ENCODE measurements around the gene TOMM7.
"Not testable (repeated sequence)": the region's sequence is repeated elsewhere in the genome, so short reads cannot be mapped to it uniquely, and the experiment has no call there.

TOMM7 gene

DNA sequence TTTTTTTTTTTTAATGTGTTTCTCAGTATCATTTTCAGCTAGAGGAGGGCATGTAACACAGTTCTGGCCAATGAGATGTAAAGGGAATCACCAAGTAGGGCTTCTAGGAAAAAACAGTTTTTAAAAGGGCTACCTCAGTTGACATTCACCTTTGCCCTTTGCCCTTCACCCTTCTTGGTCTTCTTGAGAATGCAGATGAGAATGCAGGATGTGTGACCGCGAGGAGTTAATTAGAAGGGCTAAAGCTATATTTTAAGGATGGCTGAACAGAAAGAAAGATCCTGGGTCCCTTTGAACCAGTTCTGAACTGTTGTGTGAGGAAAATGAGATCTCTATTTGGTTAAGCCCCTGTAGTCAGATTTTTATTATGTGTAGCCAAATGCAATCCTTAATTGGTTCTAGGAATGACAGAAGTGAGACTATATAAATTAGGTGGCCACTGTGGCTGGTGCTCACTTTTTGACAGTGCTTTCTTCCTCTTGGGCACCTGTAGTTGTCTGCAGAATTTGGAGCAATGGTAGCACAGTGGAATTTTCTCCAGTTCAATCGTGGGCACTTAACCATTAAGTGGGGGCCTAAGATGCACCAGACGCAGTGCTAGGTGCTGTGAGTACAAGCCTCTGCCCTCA, 21.1 kb upstream of the TOMM7 start:
- FAIRE-seq (no peak), DNase-seq (ENCODE audit: insufficient read length, low spot score) (no peak)
- TF ChIP-seq SPI1 (IDR thresholded peaks at IDR 0.05; ENCODE audit: low read depth, low read length) (no peak), POLR2A (IDR thresholded peaks at IDR 0.05; ENCODE audit: low read depth, low read length) (no peak), POLR2AphosphoS5 (IDR thresholded peaks at IDR 0.05; ENCODE audit: low read depth, low read length) (no peak), PAX5 (IDR thresholded peaks at IDR 0.05; ENCODE audit: insufficient read depth, low read length, severe bottlenecking) (no peak)

DNA sequence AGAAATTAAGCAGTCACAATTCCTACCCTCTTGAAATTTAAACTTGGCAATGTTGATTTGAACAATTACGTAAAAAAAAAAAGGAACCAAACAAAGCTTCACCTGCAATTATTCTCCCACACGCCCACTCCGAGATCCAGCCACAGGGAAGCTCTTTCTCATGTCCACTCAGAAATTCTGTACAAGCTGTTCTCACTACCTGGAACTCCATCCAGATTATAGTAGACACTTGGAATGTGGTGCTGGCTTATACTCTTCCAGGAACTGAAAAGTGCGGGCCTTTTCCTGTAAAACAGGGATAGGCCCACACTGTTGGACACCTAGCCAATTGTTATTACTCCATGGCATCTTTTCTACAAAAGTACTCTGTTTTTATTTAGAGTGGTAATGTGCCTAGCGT, 20.3 kb upstream of the TOMM7 start:
- TF ChIP-seq TAF1 (IDR thresholded peaks at IDR 0.05; ENCODE audit: low read depth, low read length) (no peak), PAX5 (IDR thresholded peaks at IDR 0.05; ENCODE audit: insufficient read depth, low read length, severe bottlenecking) (no peak), POLR2A (IDR thresholded peaks at IDR 0.05; ENCODE audit: low read depth, low read length) (no peak), SPI1 (IDR thresholded peaks at IDR 0.05; ENCODE audit: low read depth, low read length) (no peak), POU2F2 (IDR thresholded peaks at IDR 0.05; ENCODE audit: low read depth, low read length) (no peak), POLR2AphosphoS5 (IDR thresholded peaks at IDR 0.05; ENCODE audit: low read depth, low read length) (no peak)
- FAIRE-seq (no peak), DNase-seq (ENCODE audit: insufficient read length, low spot score) (no peak)

DNA sequence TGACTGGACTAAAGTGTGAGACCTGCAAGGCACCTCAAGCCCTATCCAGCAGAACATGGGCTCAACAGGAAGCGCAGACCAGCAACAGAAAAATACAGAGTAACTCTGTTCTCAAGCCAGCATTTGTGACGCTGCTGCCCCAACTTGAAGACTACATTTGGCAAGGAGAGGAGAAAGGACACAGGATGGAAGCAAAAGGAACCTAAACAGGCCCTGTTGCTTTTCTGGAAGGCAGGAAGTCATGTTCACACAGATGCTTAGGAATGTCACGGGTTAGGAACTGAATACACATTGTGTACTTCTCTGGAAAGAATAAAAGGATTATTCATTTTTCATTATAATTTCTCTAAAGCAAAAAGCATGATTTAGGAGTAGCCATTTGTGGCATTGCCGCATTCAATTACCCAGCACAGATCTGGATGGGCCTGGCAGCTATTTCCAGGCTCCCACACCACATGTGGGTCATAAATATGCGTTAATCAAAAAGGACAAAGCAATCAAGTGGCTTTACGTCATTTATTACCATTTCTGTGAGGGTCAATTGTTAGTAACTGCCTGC, 19.8 kb upstream of the TOMM7 start:
- DNase-seq (ENCODE audit: insufficient read length, low spot score) (no peak), FAIRE-seq (no peak)
- TF ChIP-seq TAF1 (IDR thresholded peaks at IDR 0.05; ENCODE audit: low read depth, low read length): no peak
- no peak for TF ChIP-seq SPI1 (IDR thresholded peaks at IDR 0.05; ENCODE audit: low read depth, low read length)
- TF ChIP-seq PAX5 (IDR thresholded peaks at IDR 0.05; ENCODE audit: insufficient read depth, low read length, severe bottlenecking): no peak
- TF ChIP-seq POLR2AphosphoS5 (IDR thresholded peaks at IDR 0.05; ENCODE audit: low read depth, low read length): no peak
- TF ChIP-seq POU2F2 (IDR thresholded peaks at IDR 0.05; ENCODE audit: low read depth, low read length): no peak
- no peak for TF ChIP-seq POLR2A (IDR thresholded peaks at IDR 0.05; ENCODE audit: low read depth, low read length)

DNA sequence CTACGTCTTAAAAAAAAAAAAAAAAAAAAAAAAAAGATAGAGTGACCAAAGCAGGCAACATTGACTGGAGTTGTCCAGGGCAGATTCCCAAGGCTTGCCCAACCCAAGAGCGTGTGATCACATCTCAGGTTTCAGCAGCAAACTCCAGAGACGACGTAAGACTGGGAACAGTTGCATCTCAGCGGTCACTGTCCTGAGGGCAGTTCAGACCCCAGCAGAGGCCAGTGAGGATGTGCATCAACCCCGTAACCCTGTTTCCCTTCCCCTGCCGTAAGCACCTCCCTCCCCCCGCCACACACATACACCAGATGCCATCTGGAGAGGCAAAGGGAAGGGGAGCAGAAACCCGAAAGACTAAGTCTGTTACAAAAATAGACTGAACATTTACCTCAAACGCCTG, 19.3 kb upstream of the TOMM7 start:
- DNase-seq (ENCODE audit: insufficient read length, low spot score) (no peak), FAIRE-seq (no peak)
- TF ChIP-seq PAX5 (IDR thresholded peaks at IDR 0.05; ENCODE audit: insufficient read depth, low read length, severe bottlenecking) (no peak), POU2F2 (IDR thresholded peaks at IDR 0.05; ENCODE audit: low read depth, low read length) (no peak), POLR2A (IDR thresholded peaks at IDR 0.05; ENCODE audit: low read depth, low read length) (no peak), POLR2AphosphoS5 (IDR thresholded peaks at IDR 0.05; ENCODE audit: low read depth, low read length) (no peak), SPI1 (IDR thresholded peaks at IDR 0.05; ENCODE audit: low read depth, low read length) (no peak), TAF1 (IDR thresholded peaks at IDR 0.05; ENCODE audit: low read depth, low read length) (no peak)

DNA sequence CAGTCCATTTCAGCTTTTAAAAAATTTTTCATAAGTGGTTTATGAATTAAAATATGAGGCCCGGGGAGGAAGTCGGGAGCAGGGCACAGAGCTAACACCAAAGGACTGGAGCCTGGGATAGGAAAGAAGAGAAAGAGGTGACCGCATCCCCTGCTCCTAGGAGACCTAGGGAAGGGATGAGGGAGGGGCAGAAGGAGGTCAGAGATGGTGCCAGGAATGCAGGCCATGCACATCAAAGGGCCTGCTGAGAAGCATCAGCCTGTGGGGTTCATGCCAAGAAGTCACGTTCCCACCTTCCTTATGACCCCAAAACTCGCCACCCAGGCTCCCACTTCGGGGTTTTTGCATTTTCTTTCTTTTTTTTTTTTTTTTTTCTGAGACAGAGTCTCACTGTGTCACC, 14.7 kb upstream of the TOMM7 start:
- TF ChIP-seq PAX5 (IDR thresholded peaks at IDR 0.05; ENCODE audit: insufficient read depth, low read length, severe bottlenecking): no peak
- TF ChIP-seq TAF1 (IDR thresholded peaks at IDR 0.05; ENCODE audit: low read depth, low read length): no peak
- TF ChIP-seq POLR2AphosphoS5 (IDR thresholded peaks at IDR 0.05; ENCODE audit: low read depth, low read length): no peak
- TF ChIP-seq POLR2A (IDR thresholded peaks at IDR 0.05; ENCODE audit: low read depth, low read length): no peak
- TF ChIP-seq SPI1 (IDR thresholded peaks at IDR 0.05; ENCODE audit: low read depth, low read length): no peak
- no peak for TF ChIP-seq POU2F2 (IDR thresholded peaks at IDR 0.05; ENCODE audit: low read depth, low read length)
- FAIRE-seq: no peak
- no peak for DNase-seq (ENCODE audit: insufficient read length, low spot score)

DNA sequence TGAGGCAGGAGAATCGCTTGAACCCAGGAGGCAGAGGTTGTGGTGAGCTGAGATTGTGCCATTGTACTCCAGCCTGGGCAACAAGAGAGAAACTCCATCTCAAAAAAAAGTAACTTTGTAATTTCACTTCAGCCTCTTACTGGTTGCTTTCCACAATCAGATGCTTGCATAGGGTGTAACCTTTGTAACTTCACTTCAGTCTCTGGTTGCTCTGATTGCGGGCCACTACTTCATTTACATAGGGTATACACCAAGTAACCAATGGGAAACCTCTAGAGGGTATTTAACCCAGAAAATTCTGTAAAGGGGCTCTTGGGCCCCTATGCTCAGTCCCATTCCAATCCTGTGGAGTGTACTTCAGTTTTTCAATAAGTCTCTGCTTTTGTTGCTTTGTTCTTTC, 13.9 kb upstream of the TOMM7 start:
- not testable (repeated sequence) for FAIRE-seq; DNase-seq (ENCODE audit: insufficient read length, low spot score)

DNA sequence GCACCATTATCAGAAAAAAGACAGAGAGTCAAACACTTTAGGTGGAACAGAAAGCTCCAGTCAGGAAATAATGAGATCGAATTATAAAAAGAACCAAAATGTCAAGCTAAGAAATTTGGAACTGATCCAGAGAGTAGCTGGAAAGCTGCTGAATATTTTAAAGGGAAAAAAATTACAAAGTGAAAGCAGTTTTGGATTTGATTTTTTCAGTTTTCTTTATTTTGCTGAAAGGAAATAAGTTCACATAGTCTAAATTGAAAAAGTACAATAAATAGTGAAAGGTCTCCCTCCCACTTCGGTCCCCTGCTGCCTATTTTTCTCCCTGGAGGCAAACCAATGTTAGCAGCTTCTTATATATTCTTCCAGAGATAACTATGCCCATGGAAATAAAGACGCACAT, 11.3 kb upstream of the TOMM7 start:
- DNase-seq (ENCODE audit: insufficient read length, low spot score): no peak
- no peak for TF ChIP-seq PAX5 (IDR thresholded peaks at IDR 0.05; ENCODE audit: insufficient read depth, low read length, severe bottlenecking)
- TF ChIP-seq SPI1 (IDR thresholded peaks at IDR 0.05; ENCODE audit: low read depth, low read length): no peak
- no peak for FAIRE-seq

DNA sequence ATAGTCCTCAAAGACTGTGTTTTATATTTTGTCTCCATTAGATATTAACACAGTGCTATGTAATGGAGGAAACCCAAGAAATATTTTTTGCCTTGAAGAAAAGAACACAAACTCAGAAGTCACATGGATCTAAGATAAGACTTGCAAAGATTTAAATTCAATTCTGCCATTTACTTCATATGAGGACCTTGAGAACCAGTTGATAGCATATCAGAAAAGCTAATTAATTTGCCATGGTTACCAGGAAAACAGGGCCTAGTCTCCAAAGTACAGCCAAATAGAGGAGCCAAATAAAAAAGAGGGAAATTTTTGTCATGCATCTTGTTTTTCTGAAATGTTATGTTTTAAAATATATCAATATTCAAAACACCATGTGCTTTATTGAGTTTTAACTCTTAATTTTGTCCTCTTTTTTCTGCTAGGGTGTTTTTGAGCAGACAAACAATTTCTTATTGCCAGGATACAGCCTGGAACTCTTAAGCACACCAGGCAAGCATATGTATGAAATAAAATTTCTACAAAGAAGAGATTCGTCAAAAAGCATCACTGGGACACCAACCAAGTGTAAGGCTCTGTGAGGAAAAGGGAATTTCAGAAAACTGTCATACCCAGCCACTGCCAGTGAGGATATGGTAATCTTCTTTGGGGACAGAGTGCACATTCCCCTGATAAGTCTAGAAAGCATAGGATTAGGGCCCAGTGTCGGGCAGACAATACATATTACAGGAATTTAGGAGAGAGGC, 10.6 kb upstream of the TOMM7 start:
- FAIRE-seq: no peak
- DNase-seq (ENCODE audit: insufficient read length, low spot score): no peak
- TF ChIP-seq PAX5 (IDR thresholded peaks at IDR 0.05; ENCODE audit: insufficient read depth, low read length, severe bottlenecking): no peak
- TF ChIP-seq SPI1 (IDR thresholded peaks at IDR 0.05; ENCODE audit: low read depth, low read length): no peak
- no peak for TF ChIP-seq POU2F2 (IDR thresholded peaks at IDR 0.05; ENCODE audit: low read depth, low read length)
- no peak for TF ChIP-seq POLR2AphosphoS5 (IDR thresholded peaks at IDR 0.05; ENCODE audit: low read depth, low read length)
- no peak for TF ChIP-seq POLR2A (IDR thresholded peaks at IDR 0.05; ENCODE audit: low read depth, low read length)
- no peak for TF ChIP-seq TAF1 (IDR thresholded peaks at IDR 0.05; ENCODE audit: low read depth, low read length)

DNA sequence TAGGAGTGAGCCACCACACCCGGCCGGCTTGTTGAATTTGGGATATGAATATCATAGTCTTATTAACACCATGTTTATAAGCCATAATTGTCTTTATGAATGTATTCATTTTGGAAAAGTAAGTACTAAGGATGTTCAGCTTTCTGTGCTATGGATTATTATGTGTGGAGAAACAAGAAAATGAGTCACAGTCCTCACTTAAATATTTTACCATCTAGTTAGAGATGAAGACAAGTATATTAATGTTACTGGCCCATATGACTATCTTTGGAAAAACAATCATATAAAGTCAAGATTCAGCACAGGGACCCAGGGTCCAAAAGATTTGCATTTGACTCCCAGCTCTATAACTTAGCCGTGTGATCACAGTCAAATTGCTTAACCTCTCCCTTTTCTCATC, 9.8 kb upstream of the TOMM7 start:
- FAIRE-seq (no peak), DNase-seq (ENCODE audit: insufficient read length, low spot score) (no peak)
- no peak for TF ChIP-seq POLR2AphosphoS5 (IDR thresholded peaks at IDR 0.05; ENCODE audit: low read depth, low read length)
- no peak for TF ChIP-seq POU2F2 (IDR thresholded peaks at IDR 0.05; ENCODE audit: low read depth, low read length)
- TF ChIP-seq POLR2A (IDR thresholded peaks at IDR 0.05; ENCODE audit: low read depth, low read length): no peak
- TF ChIP-seq TAF1 (IDR thresholded peaks at IDR 0.05; ENCODE audit: low read depth, low read length): no peak
- no peak for TF ChIP-seq PAX5 (IDR thresholded peaks at IDR 0.05; ENCODE audit: insufficient read depth, low read length, severe bottlenecking)
- no peak for TF ChIP-seq SPI1 (IDR thresholded peaks at IDR 0.05; ENCODE audit: low read depth, low read length)
